Measurements from ENCODE around the gene TPO. TPM values are rescaled to one million over a fixed set of nuclear protein-coding genes. Genes with fewer than 3 reads are reported as not detected.

TPO gene
- total RNA-seq, 1 donor = not detected

DNA sequence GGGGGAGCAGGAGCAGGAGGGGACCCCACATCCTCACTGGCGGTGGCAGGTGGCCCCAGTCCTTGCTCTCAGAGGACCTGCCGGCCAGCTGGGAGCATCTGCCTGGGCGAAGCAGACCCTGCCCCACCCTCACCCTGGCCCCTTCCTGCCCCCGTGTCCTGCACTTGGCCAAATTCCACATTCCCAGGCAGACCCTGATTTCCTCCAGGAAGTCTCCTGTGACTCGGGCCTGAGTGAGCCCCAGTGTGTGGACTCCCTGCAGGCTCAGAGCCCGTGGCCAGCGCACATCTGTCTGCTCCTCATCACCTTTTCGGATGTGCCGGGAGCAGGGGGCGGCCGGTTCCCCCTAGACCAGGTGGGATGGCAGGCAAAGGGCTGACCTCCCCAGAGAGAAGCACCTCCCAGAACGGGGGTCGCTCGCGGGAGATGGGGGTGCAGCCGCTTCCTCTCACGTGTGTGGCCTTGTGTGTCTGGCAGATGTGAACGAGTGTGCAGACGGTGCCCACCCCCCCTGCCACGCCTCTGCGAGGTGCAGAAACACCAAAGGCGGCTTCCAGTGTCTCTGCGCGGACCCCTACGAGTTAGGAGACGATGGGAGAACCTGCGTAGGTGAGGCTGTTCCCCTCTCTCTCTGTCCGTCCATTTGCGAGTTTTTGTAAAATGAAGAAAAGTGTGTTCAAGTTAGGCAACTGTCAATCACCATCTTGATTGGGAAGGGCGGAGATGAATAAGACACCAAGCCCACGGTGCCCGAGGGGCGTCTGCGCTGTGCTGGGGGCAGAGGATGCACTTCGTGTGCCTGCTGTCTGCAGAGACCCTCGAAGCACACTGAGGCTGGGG is 90.4 kb downstream of the TPO start:
- no peak overlapping the region for H3K4me3 ChIP-seq (ENCODE audit: low read depth, low read length)
- TF ChIP-seq, protein P1, sequence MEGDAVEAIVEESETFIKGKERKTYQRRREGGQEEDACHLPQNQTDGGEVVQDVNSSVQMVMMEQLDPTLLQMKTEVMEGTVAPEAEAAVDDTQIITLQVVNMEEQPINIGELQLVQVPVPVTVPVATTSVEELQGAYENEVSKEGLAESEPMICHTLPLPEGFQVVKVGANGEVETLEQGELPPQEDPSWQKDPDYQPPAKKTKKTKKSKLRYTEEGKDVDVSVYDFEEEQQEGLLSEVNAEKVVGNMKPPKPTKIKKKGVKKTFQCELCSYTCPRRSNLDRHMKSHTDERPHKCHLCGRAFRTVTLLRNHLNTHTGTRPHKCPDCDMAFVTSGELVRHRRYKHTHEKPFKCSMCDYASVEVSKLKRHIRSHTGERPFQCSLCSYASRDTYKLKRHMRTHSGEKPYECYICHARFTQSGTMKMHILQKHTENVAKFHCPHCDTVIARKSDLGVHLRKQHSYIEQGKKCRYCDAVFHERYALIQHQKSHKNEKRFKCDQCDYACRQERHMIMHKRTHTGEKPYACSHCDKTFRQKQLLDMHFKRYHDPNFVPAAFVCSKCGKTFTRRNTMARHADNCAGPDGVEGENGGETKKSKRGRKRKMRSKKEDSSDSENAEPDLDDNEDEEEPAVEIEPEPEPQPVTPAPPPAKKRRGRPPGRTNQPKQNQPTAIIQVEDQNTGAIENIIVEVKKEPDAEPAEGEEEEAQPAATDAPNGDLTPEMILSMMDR (IDR thresholded peaks at IDR 0.05; ENCODE audit: insufficient read depth, low read depth, low read length) = no peak
- DNase-seq (ENCODE audit: low read depth) = no peak

DNA sequence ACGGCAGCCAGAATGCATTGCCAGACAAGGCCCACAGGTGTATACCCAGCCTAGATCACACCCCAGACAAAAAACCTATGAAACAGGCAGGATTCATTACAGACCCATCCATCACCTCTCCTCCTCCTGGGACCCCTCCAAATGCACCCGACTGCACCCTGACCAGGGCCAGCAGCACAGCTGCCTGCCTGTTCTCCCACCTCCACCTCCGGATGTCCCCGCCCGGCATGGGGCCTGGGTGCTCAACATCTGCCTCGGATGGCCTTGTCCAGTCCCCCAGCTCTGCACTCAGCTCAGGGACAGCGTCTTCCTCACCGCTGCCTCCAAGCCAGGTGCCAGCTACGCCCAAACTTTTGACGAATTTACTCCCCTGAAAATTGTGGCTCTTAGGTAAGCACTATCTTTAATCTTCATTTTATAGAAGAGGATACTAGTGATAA is 91.1 kb downstream of the TPO start:
- no peak overlapping the region for H3K4me3 ChIP-seq (ENCODE audit: low read depth, low read length)
- TF ChIP-seq, protein P1 (IDR thresholded peaks at IDR 0.05; ENCODE audit: insufficient read depth, low read depth, low read length) = no peak
- no peak for DNase-seq (ENCODE audit: low read depth)

DNA sequence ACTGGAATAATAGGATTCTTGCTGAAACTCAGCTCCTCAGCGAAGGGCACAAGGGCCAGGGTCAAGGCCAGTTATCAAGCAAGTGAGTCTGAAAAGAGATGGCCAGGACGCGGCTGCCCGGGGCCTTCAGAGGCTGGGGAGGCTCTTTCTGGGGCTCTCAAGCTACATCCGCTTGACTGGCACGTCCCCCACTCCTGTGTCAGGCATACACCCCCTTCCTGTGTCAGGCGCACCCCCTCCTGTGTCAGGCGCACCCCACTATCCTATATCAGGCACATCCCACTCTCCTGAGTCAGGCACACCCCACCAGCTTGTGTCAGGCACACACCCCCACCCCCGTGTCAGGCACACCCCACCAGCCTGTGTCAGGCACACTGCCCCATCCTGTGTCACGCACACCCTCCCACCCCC is 91.8 kb downstream of the TPO start:
- no peak overlapping the region for H3K4me3 ChIP-seq (ENCODE audit: low read depth, low read length)
- TF ChIP-seq, protein P1 (IDR thresholded peaks at IDR 0.05; ENCODE audit: insufficient read depth, low read depth, low read length) = no peak
- no peak for DNase-seq (ENCODE audit: low read depth)

DNA sequence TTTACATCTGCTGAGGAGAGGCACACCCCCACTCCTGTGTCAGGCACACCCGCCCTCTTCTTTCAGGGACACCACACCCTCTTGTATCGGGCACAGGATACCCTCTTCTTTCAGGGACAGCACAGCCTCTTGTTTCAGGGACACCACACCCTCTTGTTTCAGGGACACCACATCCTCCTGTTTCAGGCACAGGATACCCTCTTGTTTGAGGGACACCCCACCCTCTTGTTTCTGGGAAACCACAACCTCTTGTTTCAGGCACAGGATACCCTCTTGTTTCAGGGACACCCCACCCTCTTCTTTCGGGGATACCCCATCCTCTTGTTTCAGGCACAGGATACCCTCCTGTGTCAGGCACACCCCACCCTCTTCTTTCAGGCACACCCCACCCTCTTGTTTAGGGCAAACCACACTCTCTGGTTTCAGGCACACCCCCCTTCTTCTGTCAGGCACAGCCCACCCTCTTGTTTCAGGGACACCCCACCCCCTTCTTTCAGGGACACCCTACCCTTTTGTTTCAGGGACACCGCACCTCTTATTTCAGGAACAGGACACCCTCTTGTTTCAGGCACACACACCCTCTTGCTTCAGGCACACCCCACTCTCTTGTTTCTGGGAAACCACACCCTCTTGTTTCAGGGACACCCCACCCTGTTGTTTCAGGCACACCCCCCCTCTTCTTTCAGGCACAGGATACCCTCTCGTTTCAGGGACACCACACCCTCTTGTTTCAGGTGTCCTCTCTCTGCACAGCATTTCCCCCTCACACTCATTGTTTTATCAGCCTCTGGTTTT is 96.2 kb downstream of the TPO start:
- no peak overlapping the region for H3K4me3 ChIP-seq (ENCODE audit: low read depth, low read length)
- TF ChIP-seq, protein P1 (IDR thresholded peaks at IDR 0.05; ENCODE audit: insufficient read depth, low read depth, low read length) = no peak
- no peak for DNase-seq (ENCODE audit: low read depth)

DNA sequence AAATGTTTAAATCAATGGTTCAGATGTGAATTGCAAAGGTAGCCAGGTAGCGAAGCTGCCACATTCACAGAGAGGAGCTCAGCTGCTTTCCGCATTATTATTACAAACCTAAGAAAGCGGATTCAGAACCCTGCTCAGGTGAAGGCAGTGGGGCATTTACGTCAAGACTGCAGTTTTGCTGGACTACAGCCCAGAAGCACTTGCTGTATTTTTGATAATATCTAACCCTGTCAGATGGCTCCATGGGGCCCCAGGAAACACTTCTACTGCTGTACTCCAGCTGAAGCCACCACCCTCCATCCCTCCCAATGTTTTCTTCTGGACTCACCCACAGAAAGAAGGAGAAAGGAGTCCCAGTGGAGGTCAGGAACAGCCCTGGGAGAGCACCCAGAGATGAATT is 96.9 kb downstream of the TPO start:
- DNase-seq (ENCODE audit: low read depth) = no peak
- TF ChIP-seq, protein P1 (IDR thresholded peaks at IDR 0.05; ENCODE audit: insufficient read depth, low read depth, low read length) = no peak
- H3K4me3 ChIP-seq (ENCODE audit: low read depth, low read length) = no peak overlapping the region

DNA sequence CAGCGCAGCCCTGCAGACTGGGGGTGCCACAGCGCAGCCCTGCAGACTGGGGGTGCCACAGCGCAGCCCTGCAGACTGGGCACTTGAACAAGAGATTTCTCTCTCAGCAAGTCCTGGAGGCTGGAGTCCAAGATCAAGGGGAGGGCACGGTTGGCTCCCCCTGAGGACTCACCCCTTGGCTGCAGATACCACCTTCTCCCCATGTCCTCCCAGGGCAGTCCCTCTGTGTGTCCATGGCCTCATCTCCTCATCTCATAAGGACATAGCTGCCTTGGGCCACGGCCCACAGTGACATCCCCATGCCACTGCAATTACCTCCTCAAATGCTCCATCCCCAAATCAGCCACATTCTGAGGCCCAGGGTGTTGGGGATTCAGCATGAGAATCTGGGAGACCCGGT is 98.2 kb downstream of the TPO start:
- H3K4me3 ChIP-seq (ENCODE audit: low read depth, low read length) = no peak overlapping the region
- TF ChIP-seq, protein P1 (IDR thresholded peaks at IDR 0.05; ENCODE audit: insufficient read depth, low read depth, low read length) = no peak
- DNase-seq (ENCODE audit: low read depth) = no peak
